ENCODE data around the gene UBE3D. TPM values are rescaled to one million over a fixed set of nuclear protein-coding genes. Genes with fewer than 3 reads are reported as not detected.

The UBE3D gene
- total RNA-seq, 1 experiment from 2014 or later: 11.0 TPM

DNA sequence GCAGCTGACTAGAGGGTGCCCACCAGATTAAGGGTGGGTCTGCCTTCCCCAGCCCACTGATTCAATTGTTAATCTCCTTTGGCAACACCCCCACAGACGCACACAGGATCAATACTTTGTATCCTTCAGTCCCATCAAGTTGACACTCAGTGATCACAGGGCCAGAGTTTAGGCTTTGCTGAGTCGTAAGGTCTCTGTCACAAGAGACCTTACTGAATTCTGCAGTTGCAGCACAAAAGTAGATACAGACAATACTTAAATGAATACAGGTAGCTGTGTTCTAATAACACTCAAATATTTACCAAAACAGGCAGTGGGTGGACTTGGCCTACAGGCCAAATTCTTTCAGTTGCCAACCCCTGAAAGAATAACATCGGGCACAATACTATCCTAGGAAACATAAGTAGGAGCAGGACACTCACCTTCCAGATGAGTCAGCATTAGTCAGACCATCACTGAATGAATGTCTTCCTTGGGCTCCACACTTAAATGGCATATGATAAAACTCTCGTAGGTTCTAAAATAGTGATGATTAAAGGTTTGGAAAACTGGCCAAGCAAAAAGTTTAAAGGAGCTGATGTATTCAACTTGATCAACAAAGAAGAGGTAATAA, 190.0 kb downstream of the UBE3D start:
- intact Hi-C loops (cut with micrococcal nuclease; ENCODE audit: unreplicated experiment) (no loop called here), in situ Hi-C loops (cut with HindIII; ENCODE audit: low pct_unique_long_range_greater_than_20kb, low sequenced_read_pairs) (no loop called here)
- Histone ChIP-seq H3K36me3 (ENCODE audit: control insufficient read depth, insufficient read depth, low read length) (no peaks in the 10 kb centered on the region), H3K9me3 (ENCODE audit: control insufficient read depth, insufficient read depth, low read depth, low read length) (no peaks in the 10 kb centered on the region), H3K4me1 (ENCODE audit: control insufficient read depth, insufficient read depth, low read length) (peaks cover 4% of the 10 kb centered on the region), H3K27me3 (ENCODE audit: control insufficient read depth, insufficient read depth, low read length) (no peaks in the 10 kb centered on the region), H3K4me3 (ENCODE audit: low read depth in 2 of 2, low read length in 2 of 2) (no peak overlapping the region), H3K27ac (ENCODE audit: low read length) (no peak overlapping the region)
- ChIA-PET CTCF (no interaction called here), POLR2A (no interaction called here)
- ATAC-seq: peak; percentile 90
- peak; percentile 66 for DNase-seq (ENCODE audit: low read depth, low spot score)
- TF ChIP-seq, protein P1, sequence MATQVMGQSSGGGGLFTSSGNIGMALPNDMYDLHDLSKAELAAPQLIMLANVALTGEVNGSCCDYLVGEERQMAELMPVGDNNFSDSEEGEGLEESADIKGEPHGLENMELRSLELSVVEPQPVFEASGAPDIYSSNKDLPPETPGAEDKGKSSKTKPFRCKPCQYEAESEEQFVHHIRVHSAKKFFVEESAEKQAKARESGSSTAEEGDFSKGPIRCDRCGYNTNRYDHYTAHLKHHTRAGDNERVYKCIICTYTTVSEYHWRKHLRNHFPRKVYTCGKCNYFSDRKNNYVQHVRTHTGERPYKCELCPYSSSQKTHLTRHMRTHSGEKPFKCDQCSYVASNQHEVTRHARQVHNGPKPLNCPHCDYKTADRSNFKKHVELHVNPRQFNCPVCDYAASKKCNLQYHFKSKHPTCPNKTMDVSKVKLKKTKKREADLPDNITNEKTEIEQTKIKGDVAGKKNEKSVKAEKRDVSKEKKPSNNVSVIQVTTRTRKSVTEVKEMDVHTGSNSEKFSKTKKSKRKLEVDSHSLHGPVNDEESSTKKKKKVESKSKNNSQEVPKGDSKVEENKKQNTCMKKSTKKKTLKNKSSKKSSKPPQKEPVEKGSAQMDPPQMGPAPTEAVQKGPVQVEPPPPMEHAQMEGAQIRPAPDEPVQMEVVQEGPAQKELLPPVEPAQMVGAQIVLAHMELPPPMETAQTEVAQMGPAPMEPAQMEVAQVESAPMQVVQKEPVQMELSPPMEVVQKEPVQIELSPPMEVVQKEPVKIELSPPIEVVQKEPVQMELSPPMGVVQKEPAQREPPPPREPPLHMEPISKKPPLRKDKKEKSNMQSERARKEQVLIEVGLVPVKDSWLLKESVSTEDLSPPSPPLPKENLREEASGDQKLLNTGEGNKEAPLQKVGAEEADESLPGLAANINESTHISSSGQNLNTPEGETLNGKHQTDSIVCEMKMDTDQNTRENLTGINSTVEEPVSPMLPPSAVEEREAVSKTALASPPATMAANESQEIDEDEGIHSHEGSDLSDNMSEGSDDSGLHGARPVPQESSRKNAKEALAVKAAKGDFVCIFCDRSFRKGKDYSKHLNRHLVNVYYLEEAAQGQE (IDR thresholded peaks at IDR 0.05; ENCODE audit: insufficient read depth in 1 of 2, low read depth in 2 of 2, low read length in 1 of 2): no peak
- no peak for TF ChIP-seq POLR2AphosphoS5 (IDR thresholded peaks at IDR 0.05; ENCODE audit: low read depth, low read length)
- TF ChIP-seq TCF7L2 (IDR thresholded peaks at IDR 0.05; ENCODE audit: low read depth, low read length): no peak
- TF ChIP-seq SIN3A (IDR thresholded peaks at IDR 0.05; ENCODE audit: borderline replicate concordance, insufficient read depth, low read depth, low read length): no peak
- TF ChIP-seq, protein P2, sequence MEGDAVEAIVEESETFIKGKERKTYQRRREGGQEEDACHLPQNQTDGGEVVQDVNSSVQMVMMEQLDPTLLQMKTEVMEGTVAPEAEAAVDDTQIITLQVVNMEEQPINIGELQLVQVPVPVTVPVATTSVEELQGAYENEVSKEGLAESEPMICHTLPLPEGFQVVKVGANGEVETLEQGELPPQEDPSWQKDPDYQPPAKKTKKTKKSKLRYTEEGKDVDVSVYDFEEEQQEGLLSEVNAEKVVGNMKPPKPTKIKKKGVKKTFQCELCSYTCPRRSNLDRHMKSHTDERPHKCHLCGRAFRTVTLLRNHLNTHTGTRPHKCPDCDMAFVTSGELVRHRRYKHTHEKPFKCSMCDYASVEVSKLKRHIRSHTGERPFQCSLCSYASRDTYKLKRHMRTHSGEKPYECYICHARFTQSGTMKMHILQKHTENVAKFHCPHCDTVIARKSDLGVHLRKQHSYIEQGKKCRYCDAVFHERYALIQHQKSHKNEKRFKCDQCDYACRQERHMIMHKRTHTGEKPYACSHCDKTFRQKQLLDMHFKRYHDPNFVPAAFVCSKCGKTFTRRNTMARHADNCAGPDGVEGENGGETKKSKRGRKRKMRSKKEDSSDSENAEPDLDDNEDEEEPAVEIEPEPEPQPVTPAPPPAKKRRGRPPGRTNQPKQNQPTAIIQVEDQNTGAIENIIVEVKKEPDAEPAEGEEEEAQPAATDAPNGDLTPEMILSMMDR (IDR thresholded peaks at IDR 0.05): no peak
- BruUV-seq (replicated peaks): no TSS peak

DNA sequence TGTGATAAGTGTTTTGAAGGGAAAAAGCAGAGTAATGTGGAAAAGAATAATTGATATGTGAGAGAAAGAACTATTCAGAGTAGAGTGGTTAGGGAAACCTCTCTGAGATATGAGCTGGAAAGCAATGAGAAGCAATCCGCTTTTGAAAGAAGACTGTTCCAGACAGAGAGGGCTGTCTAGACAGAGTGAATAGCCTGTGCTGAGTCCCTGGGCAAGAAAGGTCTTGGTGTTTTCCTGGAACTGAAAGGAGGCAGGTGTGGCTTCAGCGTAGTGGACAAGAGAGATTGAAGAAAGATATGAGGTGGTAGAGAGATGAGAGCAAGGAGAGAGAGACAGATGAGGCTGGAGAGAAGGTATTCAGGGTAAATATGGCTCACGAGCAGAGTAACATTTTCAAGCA, 190.8 kb downstream of the UBE3D start:
- H3K9me3 ChIP-seq (ENCODE audit: control insufficient read depth, insufficient read depth, low read depth, low read length): no peaks in the 10 kb centered on the region
- intact Hi-C loops (cut with micrococcal nuclease; ENCODE audit: unreplicated experiment): no loop called here
- TF ChIP-seq TCF7L2 (IDR thresholded peaks at IDR 0.05; ENCODE audit: low read depth, low read length) (no peak), POLR2AphosphoS5 (IDR thresholded peaks at IDR 0.05; ENCODE audit: low read depth, low read length) (no peak)
- TF ChIP-seq, protein P1 (IDR thresholded peaks at IDR 0.05; ENCODE audit: insufficient read depth in 1 of 2, low read depth in 2 of 2, low read length in 1 of 2): no peak
- TF ChIP-seq, protein P2 (IDR thresholded peaks at IDR 0.05): no peak
- ATAC-seq (no peak), DNase-seq (ENCODE audit: low read depth, low spot score) (no peak)
- peaks cover 4% of the 10 kb centered on the region for H3K4me1 ChIP-seq (ENCODE audit: control insufficient read depth, insufficient read depth, low read length)
- in situ Hi-C loops (cut with HindIII; ENCODE audit: low pct_unique_long_range_greater_than_20kb, low sequenced_read_pairs): no loop called here
- H3K4me3 ChIP-seq (ENCODE audit: low read depth in 2 of 2, low read length in 2 of 2): no peak overlapping the region
- H3K27me3 ChIP-seq (ENCODE audit: control insufficient read depth, insufficient read depth, low read length): no peaks in the 10 kb centered on the region
- no TSS peak for BruUV-seq (replicated peaks)
- no peaks in the 10 kb centered on the region for H3K36me3 ChIP-seq (ENCODE audit: control insufficient read depth, insufficient read depth, low read length)
- POLR2A ChIA-PET: no interaction called here
- CTCF ChIA-PET: no interaction called here
- H3K27ac ChIP-seq (ENCODE audit: low read length): no peak overlapping the region
